ENCODE measurements around the gene DRD1.
"Not testable (repeated sequence)": the region's sequence is repeated elsewhere in the genome, so short reads cannot be mapped to it uniquely, and the experiment has no call there.

DNA sequence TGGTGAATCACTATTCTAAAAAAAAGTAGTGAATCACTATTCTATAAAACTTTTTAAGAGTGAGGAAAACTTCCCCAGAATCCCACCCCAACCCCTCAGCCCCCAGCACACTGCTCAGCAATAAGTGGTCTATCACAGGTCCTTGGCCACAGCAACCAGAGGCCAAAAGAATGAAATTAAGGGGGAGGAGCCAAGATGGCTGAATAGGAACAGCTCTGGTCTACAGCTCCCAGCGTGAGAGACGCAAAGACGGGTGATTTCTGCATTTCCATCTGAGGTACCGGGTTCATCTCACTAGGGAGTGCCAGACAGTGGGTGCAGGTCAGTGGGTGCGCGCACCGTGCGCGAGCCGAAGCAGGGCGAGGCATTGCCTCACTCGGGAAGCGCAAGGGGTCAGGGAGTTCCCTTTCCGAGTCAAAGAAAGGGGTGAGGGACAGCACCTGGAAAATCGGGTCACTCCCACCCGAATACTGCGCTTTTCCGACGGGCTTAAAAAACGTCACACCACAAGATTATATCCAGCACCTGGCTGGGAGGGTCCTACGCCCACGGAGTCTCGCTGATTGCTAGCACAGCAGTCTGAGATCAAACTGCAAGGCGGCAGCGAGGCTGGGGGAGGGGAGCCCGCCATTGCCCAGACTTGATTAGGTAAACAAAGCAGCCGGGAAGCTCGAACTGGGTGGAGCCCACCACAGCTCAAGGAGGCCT lies 46.2 kb downstream of the DRD1 start:
- TF ChIP-seq, protein P1, sequence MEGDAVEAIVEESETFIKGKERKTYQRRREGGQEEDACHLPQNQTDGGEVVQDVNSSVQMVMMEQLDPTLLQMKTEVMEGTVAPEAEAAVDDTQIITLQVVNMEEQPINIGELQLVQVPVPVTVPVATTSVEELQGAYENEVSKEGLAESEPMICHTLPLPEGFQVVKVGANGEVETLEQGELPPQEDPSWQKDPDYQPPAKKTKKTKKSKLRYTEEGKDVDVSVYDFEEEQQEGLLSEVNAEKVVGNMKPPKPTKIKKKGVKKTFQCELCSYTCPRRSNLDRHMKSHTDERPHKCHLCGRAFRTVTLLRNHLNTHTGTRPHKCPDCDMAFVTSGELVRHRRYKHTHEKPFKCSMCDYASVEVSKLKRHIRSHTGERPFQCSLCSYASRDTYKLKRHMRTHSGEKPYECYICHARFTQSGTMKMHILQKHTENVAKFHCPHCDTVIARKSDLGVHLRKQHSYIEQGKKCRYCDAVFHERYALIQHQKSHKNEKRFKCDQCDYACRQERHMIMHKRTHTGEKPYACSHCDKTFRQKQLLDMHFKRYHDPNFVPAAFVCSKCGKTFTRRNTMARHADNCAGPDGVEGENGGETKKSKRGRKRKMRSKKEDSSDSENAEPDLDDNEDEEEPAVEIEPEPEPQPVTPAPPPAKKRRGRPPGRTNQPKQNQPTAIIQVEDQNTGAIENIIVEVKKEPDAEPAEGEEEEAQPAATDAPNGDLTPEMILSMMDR (IDR thresholded peaks at IDR 0.05), result not testable (repeated sequence)
- not testable (repeated sequence) for TF ChIP-seq POLR2AphosphoS5 (IDR thresholded peaks at IDR 0.05; ENCODE audit: low read depth, low read length); REST (IDR thresholded peaks at IDR 0.05; ENCODE audit: insufficient read depth in 1 of 2, low read depth in 2 of 2, low read length in 1 of 2)
